Measurements from ENCODE around the gene U2AF2.

GRCh38 chr19:55679343-55680257 is 24.8 kb downstream of the U2AF2 start:
- TF ChIP-seq CTCF (IDR thresholded peaks at IDR 0.05) (no peak), POLR2A (IDR thresholded peaks at IDR 0.05) (no peak)

Measured in Peyer's patch (tissue), 4 donors.